Heart left ventricle (tissue), 16 donors: ENCODE measurements around the gene TTC21B. TPM values are rescaled to one million over a fixed set of nuclear protein-coding genes. Genes with fewer than 3 reads are reported as not detected.

Experiments used
- ATAC-seq, 4 donors: fragments of 200-7000 bp; cut with Tn5 transposase; one replicate each; pipeline ENCODE4 v1.9.1; 2020 to 2022; ENCODE audit warnings: moderate library complexity in 4 of 4, mild to moderate bottlenecking in 3 of 4, moderate number of reproducible peaks in 1 of 4
- DNase-seq, 5 donors: peaks; one replicate each; pipeline ENCODE4 v3.0.0-alpha.2; 2020
- H3K27ac ChIP-seq, 12 donors: fragments of 200-600 bp; sonication (generic) in 4 of 12; one replicate each; pipeline versions ENCODE4 v1.5.0 to v1.8.0; 2016 to 2022; ENCODE audit warnings: mild to moderate bottlenecking in 2 of 12
- H3K27me3 ChIP-seq, 9 donors: fragments of 200-600 bp; sonication (generic) in 2 of 9; one replicate each; pipeline versions ENCODE4 v1.5.1 to v1.8.0; 2016 to 2022; ENCODE audit warnings: mild to moderate bottlenecking in 3 of 9
- H3K36me3 ChIP-seq, 9 donors: fragments of 200-600 bp; sonication (generic) in 2 of 9; one replicate each; pipeline versions ENCODE4 v1.5.0 to v1.8.0; 2018 to 2022; ENCODE audit warnings: mild to moderate bottlenecking in 2 of 9
- H3K4me1 ChIP-seq, 12 donors: fragments of 200-600 bp; sonication (generic) in 4 of 12; one replicate each; pipeline versions ENCODE4 v1.5.0 to v1.8.0; 2016 to 2022; ENCODE audit warnings: mild to moderate bottlenecking in 3 of 12
- H3K4me3 ChIP-seq, 12 donors: fragments of 200-600 bp; sonication (generic) in 4 of 12; one replicate each; pipeline versions ENCODE4 v1.5.0 to v1.8.0; 2017 to 2022; ENCODE audit warnings: mild to moderate bottlenecking in 9 of 12, moderate library complexity in 4 of 12
- H3K9me3 ChIP-seq, 12 donors: fragments of 200-600 bp; sonication (generic) in 4 of 12; one replicate each; pipeline versions ENCODE4 v1.5.0 to v1.8.0; 2016 to 2022; ENCODE audit warnings: mild to moderate bottlenecking in 1 of 12
- CTCF ChIP-seq, 12 donors: fragments of 200-600 bp; sonication (generic) in 4 of 12; IDR thresholded peaks; one replicate each; pipeline versions ENCODE4 v1.5.0 to v1.8.0; 2018 to 2022; ENCODE audit warnings: antibody characterized with exemption in 12 of 12, mild to moderate bottlenecking in 5 of 12
- POLR2A ChIP-seq, 2 donors: fragments of 450-650 bp; IDR thresholded peaks; one replicate each; pipeline ENCODE4 v1.6.1; 2017; ENCODE audit warnings: antibody characterized with exemption in 2 of 2, mild to moderate bottlenecking in 2 of 2, moderate library complexity in 2 of 2
- WGBS, 4 donors: extraction: QIAGEN DNeasy Blood & Tissue Kit in 2 of 4; methylation state at CpG; one replicate each; pipeline versions ENCODE4 v1.1.5 to v1.1.7; 2013 to 2018; 5-methylcytosine and 5-hydroxymethylcytosine counted together
- intact Hi-C, 10 donors: fragments of 100-400 bp; cut with DNase I; formaldehyde crosslinking; loops; one replicate each; pipeline versions ENCODE4 v1.11.1 to v1.14.2; 2022
- polyA plus RNA-seq, 2 donors: library from polyadenylated mRNA; stranded (reverse); fragments of 200-250 nt; gene quantifications; one replicate each; pipeline ENCODE4 v1.2.3, GENCODE V29; 2013
- total RNA-seq, 9 donors: library from RNA; depleted of rRNA in 2 of 9; stranded (reverse); fragments of >200 nt in 2 of 9; fragmentation: NEBNext Ultra II Directional in 3 of 9; extraction: Animal tissue kit (Norgen Biotek cat#: 25700) in 3 of 9; gene quantifications; one replicate each; pipeline versions ENCODE4 v1.1.0 to v1.2.4, GENCODE V29; 2016 to 2023
- donor health status: ischemic (EF 13 %, LVEDD 7.1; RV severe dilation, severe dysfunction).
- donor health status: healthy with polysubstance abuse.
- donor health status: DM: no; HTN: yes; CAD: no.
- donor health status: DM: no; HTN: no; CAD: no.
- donor health status: ischemic (EF 25% LVEDD 6.9; RV normal size, moderate dysfunction).
- donor health status: ischemic (EF 25% LVEDD 5.7; RV mildly dilated, moderate dysfunction).
- donor health status: healthy.
- donor health status: DM: yes; HTN: yes; CAD: no.
- donor health status: ischemic (EF 35%, LVEDD 5.7; RV mildly dilated, moderate dysfunction).
- donor health status: nonischemic (EF 11% LVEDD 7.7; RV severe dilation, severe dysfunction).
- donor health status: DM: yes; HTN: yes; CAD: no.
- donor health status: PGD.
- donor health status: ischemic (EF 29% LVEDD 5.4; RV normal size, mild dysfunction).
- donor health status: nonischemic (EF 23%, LVEDD 6.1; RV moderate dilation, normal function).

Gene TTC21B
- total and polyA plus RNA-seq, 11 donors, result 3.7 to 16.1 (median 12.0) TPM

GRCh38 chr2:165898381-165898780 lies 55.2 kb downstream of the TTC21B start:
- WGBS, 4 donors, result 91 to 94% (median 93%) methylated on average over 4 of the region's 4 CpGs
- ATAC-seq (no peak), DNase-seq (no peak)
- H3K27me3 ChIP-seq, result no peaks in the 10 kb centered on the region
- H3K9me3 ChIP-seq, result no peaks in the 10 kb centered on the region
- TF ChIP-seq POLR2A (IDR thresholded peaks at IDR 0.05), result no peak
- no peak for TF ChIP-seq CTCF (IDR thresholded peaks at IDR 0.05)
- peaks cover 3 to 90% (median 69%) of the 10 kb centered on the region in 9 donors for H3K36me3 ChIP-seq
- H3K4me3 ChIP-seq, result no peak overlapping the region
- H3K27ac ChIP-seq, result peak overlapping the region in 1 of 12 donors; percentile 23
- intact Hi-C loops, result no loop called here
- peaks cover 0 to 25% (median 6%) of the 10 kb centered on the region in 12 donors for H3K4me1 ChIP-seq

GRCh38 chr2:165897726-165898125 lies 55.9 kb downstream of the TTC21B start:
- no peak overlapping the region for H3K4me3 ChIP-seq
- peaks cover 0 to 19% (median 5%) of the 10 kb centered on the region in 12 donors for H3K4me1 ChIP-seq
- WGBS, 4 donors, result 71 to 74% (median 73%) methylated on average over 5 of the region's 5 CpGs
- no peaks in the 10 kb centered on the region for H3K27me3 ChIP-seq
- no peaks in the 10 kb centered on the region for H3K9me3 ChIP-seq
- TF ChIP-seq POLR2A (IDR thresholded peaks at IDR 0.05), result no peak
- TF ChIP-seq CTCF (IDR thresholded peaks at IDR 0.05), result no peak
- peaks cover 3 to 96% (median 73%) of the 10 kb centered on the region in 9 donors for H3K36me3 ChIP-seq
- DNase-seq, result no peak
- H3K27ac ChIP-seq, result no peak overlapping the region
- intact Hi-C loops, result no loop called here
- no peak for ATAC-seq

GRCh38 chr2:165897074-165897473 lies 56.5 kb downstream of the TTC21B start:
- Histone ChIP-seq H3K9me3 (no peaks in the 10 kb centered on the region), H3K4me3 (no peak overlapping the region), H3K27ac (no peak overlapping the region), H3K27me3 (no peaks in the 10 kb centered on the region), H3K4me1 (peaks cover 0 to 12% (median 0%) of the 10 kb centered on the region in 12 donors), H3K36me3 (peaks cover 3 to 100% (median 73%) of the 10 kb centered on the region in 9 donors)
- intact Hi-C loops, result no loop called here
- WGBS, 4 donors, result 95 to 97% (median 95%) methylated on average over 5 of the region's 5 CpGs
- TF ChIP-seq CTCF (IDR thresholded peaks at IDR 0.05) (no peak), POLR2A (IDR thresholded peaks at IDR 0.05) (no peak)
- DNase-seq (no peak), ATAC-seq (no peak)

- Histone ChIP-seq H3K4me3 (no peak overlapping the region), H3K9me3 (no peaks in the 10 kb centered on the region), H3K4me1 (peaks cover 0 to 7% (median 0%) of the 10 kb centered on the region in 12 donors), H3K36me3 (peaks cover 3 to 97% (median 67%) of the 10 kb centered on the region in 9 donors), H3K27ac (no peak overlapping the region), H3K27me3 (no peaks in the 10 kb centered on the region)
- no peak for ATAC-seq
- 91 to 100% (median 96%) methylated on average over 1 of the region's 1 CpG for WGBS, 4 donors
- intact Hi-C loops, result no loop called here
- no peak for TF ChIP-seq CTCF (IDR thresholded peaks at IDR 0.05)
- TF ChIP-seq POLR2A (IDR thresholded peaks at IDR 0.05), result no peak
- no peak for DNase-seq
Measured at GRCh38 chr2:165895974-165896373, 57.6 kb downstream of the TTC21B start.
